ENCODE data around the gene RINL.
"Not testable (repeated sequence)": the region's sequence is repeated elsewhere in the genome, so short reads cannot be mapped to it uniquely, and the experiment has no call there.

- TF ChIP-seq CTCF (conservative IDR thresholded peaks at IDR 0.05; ENCODE audit: low read length); EZH2phosphoT487 (IDR thresholded peaks at IDR 0.05; ENCODE audit: borderline replicate concordance): not testable (repeated sequence)
Observed at GRCh38 chr19:38825936-38826335, 52.1 kb downstream of the RINL start.

Data from Loucy (cell line).